ENCODE measurements around the gene LAMB4. TPM values are rescaled to one million over a fixed set of nuclear protein-coding genes. Genes with fewer than 3 reads are reported as not detected.

Gene LAMB4
- total and polyA plus RNA-seq, 2 experiments from 2014 or later = 0.16 TPM; not detected in 1

DNA sequence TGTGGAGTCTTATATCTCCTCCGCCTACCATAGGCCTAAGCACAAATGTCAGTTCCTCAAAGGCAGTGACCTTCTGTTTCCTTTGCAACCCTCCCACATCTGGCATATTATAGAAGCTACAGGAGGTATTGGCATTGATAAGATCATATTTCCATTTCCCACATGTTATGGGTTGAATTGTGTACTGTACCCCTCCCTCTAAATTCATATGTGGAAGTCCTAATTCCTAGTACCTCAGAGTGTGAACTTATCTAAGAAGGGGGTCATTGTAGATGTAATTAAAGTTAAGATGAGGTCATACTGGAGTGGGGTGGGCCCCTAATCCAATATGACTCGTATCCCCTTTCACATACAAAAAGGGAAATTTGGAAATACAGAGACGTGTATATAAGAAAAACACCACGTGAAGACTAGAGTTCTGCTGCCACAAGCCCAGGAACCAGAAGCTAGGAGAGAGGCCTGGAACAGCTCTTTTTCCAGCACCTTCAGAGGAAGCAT, 6.1 kb upstream of the LAMB4 start:
- TF ChIP-seq EZH2phosphoT487 (IDR thresholded peaks at IDR 0.05; ENCODE audit: insufficient read depth, low read depth) = no peak
- no peak for TF ChIP-seq EZH2 (IDR thresholded peaks at IDR 0.05; ENCODE audit: insufficient read depth, poor library complexity, severe bottlenecking)
- no peak for DNase-seq
- Histone ChIP-seq H2AFZ (no peak overlapping the region), H4K20me1 (ENCODE audit: insufficient read depth) (no peaks in the 10 kb centered on the region), H3K9me3 (ENCODE audit: low read depth) (no peaks in the 10 kb centered on the region), H3K27me3 (replicated peaks; ENCODE audit: insufficient read depth) (no peaks in the 10 kb centered on the region), H3K27ac (no peak overlapping the region), H3K9ac (no peak overlapping the region), H3K9me2 (ENCODE audit: insufficient read depth) (no peaks in the 10 kb centered on the region), H3K4me2 (ENCODE audit: unreplicated experiment) (no peak overlapping the region), H3K36me3 (ENCODE audit: low read depth) (no peaks in the 10 kb centered on the region), H3K4me3 (no peak overlapping the region), H3K79me2 (ENCODE audit: insufficient read depth) (no peaks in the 10 kb centered on the region), H3K4me1 (ENCODE audit: insufficient read depth) (no peaks in the 10 kb centered on the region), H3F3A (ENCODE audit: insufficient read depth) (no peaks in the 10 kb centered on the region)
- in situ Hi-C loops (cut with MboI) = loop anchor here (25.0 kb wide), 1 partner anchor 399 kb away; the partner anchor contains the start of gene CBLL1
- WGBS, 2 experiments (ENCODE audit: low coverage in 1 of 2, low lambda C conversion rate in 2 of 2, missing lambda C conversion rate in 2 of 2) = 86 to 93% methylated on average over 4 of the region's 4 CpGs

DNA sequence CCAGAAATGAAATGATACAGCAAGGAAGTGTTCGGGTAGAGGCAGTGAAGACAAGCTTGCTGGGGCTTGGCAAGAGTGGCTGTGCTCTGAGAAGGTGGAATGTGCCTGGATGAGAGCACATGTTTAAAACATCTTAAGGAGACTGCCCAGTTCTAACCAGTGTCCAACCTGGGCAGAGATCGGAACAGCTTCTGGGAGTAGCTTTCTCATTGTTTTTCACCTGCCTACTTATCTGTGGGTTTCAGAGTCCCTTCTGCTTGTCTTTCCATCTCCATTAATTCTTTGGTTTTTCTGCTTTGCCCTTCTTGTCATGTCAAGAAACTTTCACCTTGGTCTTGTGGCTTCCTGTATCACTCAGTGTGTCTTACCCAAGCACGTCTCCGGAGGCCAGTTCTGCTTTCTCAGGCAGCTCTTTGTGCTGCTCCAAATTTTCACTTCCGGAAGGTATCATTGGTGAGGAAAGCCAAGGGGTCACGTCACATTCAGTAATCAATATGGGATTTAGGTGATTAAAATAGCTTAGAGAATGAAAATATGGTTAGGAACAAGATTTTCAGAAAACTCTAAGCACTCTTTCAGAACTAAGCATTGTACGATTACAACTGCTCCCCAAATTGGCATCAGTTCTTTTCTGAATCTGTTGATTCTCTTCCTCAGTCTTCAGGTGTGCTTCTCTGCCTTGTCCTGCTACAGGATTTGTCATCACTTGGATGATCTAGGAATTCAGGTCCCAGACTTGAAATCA, 5.5 kb upstream of the LAMB4 start:
- Histone ChIP-seq H3K79me2 (ENCODE audit: insufficient read depth) (no peaks in the 10 kb centered on the region), H3K4me2 (ENCODE audit: unreplicated experiment) (no peak overlapping the region), H3K27ac (no peak overlapping the region), H3F3A (ENCODE audit: insufficient read depth) (no peaks in the 10 kb centered on the region), H3K36me3 (ENCODE audit: low read depth) (no peaks in the 10 kb centered on the region), H3K4me1 (ENCODE audit: insufficient read depth) (no peaks in the 10 kb centered on the region), H3K4me3 (no peak overlapping the region), H4K20me1 (ENCODE audit: insufficient read depth) (no peaks in the 10 kb centered on the region), H3K27me3 (replicated peaks; ENCODE audit: insufficient read depth) (no peaks in the 10 kb centered on the region), H2AFZ (no peak overlapping the region), H3K9me3 (ENCODE audit: low read depth) (no peaks in the 10 kb centered on the region), H3K9me2 (ENCODE audit: insufficient read depth) (no peaks in the 10 kb centered on the region), H3K9ac (no peak overlapping the region)
- in situ Hi-C loops (cut with MboI) = loop anchor here (25.0 kb wide), 1 partner anchor 398 kb away; the partner anchor contains the start of gene CBLL1
- TF ChIP-seq EZH2 (IDR thresholded peaks at IDR 0.05; ENCODE audit: insufficient read depth, poor library complexity, severe bottlenecking) = no peak
- TF ChIP-seq EZH2phosphoT487 (IDR thresholded peaks at IDR 0.05; ENCODE audit: insufficient read depth, low read depth) = no peak
- WGBS, 2 experiments (ENCODE audit: low coverage in 1 of 2, low lambda C conversion rate in 2 of 2, missing lambda C conversion rate in 2 of 2) = 89 to 94% methylated on average over 7 of the region's 7 CpGs
- DNase-seq = no peak

DNA sequence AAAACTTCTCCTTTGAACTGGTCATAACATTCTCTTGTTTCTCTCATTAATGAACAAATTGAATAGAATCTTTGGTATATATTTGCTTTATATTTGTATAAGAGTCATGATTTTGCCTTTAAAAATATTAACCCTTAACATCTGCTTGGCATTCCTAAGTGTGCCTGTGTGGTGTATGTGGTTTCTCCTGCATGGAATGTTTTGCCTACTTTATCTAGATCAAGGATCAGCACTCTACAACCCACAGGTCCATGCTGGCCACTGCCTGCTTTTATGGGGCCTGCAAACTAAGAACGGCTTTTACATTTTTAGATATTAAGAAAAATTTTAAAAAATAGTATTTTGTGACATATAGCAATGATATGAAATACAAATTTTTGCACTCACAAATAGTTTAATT, 4.3 kb upstream of the LAMB4 start:
- WGBS, 2 experiments (ENCODE audit: low coverage in 1 of 2, low lambda C conversion rate in 2 of 2, missing lambda C conversion rate in 2 of 2) = 98 to 100% methylated on average over 1 of the region's 1 CpG
- H3K9me2 ChIP-seq (ENCODE audit: insufficient read depth) = no peaks in the 10 kb centered on the region
- no peaks in the 10 kb centered on the region for H3K9me3 ChIP-seq (ENCODE audit: low read depth)
- TF ChIP-seq EZH2 (IDR thresholded peaks at IDR 0.05; ENCODE audit: insufficient read depth, poor library complexity, severe bottlenecking) (no peak), EZH2phosphoT487 (IDR thresholded peaks at IDR 0.05; ENCODE audit: insufficient read depth, low read depth) (no peak)
- no peak overlapping the region for H3K4me2 ChIP-seq (ENCODE audit: unreplicated experiment)
- no peaks in the 10 kb centered on the region for H3K79me2 ChIP-seq (ENCODE audit: insufficient read depth)
- H3K36me3 ChIP-seq (ENCODE audit: low read depth) = no peaks in the 10 kb centered on the region
- no peaks in the 10 kb centered on the region for H3K4me1 ChIP-seq (ENCODE audit: insufficient read depth)
- no peak overlapping the region for H2AFZ ChIP-seq
- no peak overlapping the region for H3K27ac ChIP-seq
- H3K9ac ChIP-seq = no peak overlapping the region
- DNase-seq = no peak
- H4K20me1 ChIP-seq (ENCODE audit: insufficient read depth) = no peaks in the 10 kb centered on the region
- H3F3A ChIP-seq (ENCODE audit: insufficient read depth) = no peaks in the 10 kb centered on the region
- in situ Hi-C loops (cut with MboI) = loop anchor here (25.0 kb wide), 1 partner anchor 397 kb away; the partner anchor contains the start of gene CBLL1
- no peak overlapping the region for H3K4me3 ChIP-seq
- H3K27me3 ChIP-seq (replicated peaks; ENCODE audit: insufficient read depth) = no peaks in the 10 kb centered on the region

DNA sequence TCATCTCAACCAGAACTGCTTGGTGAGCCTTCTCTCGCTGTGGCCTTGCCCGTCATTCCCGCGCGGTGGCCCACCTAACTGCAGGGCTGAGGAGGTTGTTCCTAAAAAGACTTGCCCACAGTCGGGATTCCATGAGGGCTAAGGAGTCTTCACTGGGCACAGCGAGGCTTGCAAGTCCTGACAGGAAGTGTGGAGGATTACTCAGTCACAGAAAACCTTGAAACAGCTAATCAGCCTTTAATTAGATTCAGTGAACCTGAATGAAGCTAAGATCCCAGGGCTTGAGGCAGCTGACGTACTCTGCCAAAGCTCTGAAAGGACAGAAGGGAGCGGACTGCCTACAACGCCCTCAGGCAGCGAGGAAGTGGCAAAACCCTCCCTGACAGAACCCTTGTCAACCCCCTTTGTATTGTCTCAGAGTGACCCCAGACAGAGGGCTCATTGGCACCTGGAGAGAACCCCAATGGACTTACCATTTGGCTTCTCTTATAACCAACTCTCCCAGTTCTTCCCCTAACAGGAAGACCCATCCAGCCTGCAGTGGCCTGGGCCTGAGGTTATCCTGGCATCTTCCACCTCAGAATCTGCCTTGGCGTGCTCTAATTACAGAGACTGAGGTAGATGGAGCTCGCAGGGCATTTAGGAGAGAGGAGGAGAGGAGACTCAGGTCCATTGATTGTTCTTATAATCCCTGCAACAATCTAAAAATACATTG, 2.5 kb upstream of the LAMB4 start:
- in situ Hi-C loops (cut with MboI) = loop anchor here (25.0 kb wide), 1 partner anchor 395 kb away; the partner anchor contains the start of gene CBLL1
- Histone ChIP-seq H3K27ac (no peak overlapping the region), H3K9ac (no peak overlapping the region), H3K4me2 (ENCODE audit: unreplicated experiment) (no peak overlapping the region), H3K4me1 (ENCODE audit: insufficient read depth) (no peaks in the 10 kb centered on the region), H4K20me1 (ENCODE audit: insufficient read depth) (no peaks in the 10 kb centered on the region), H3K4me3 (no peak overlapping the region), H3K79me2 (ENCODE audit: insufficient read depth) (no peaks in the 10 kb centered on the region), H3K36me3 (ENCODE audit: low read depth) (no peaks in the 10 kb centered on the region), H3K27me3 (replicated peaks; ENCODE audit: insufficient read depth) (no peaks in the 10 kb centered on the region), H3K9me2 (ENCODE audit: insufficient read depth) (no peaks in the 10 kb centered on the region), H3F3A (ENCODE audit: insufficient read depth) (no peaks in the 10 kb centered on the region), H2AFZ (no peak overlapping the region), H3K9me3 (ENCODE audit: low read depth) (no peaks in the 10 kb centered on the region)
- 88 to 89% methylated on average over 13 of the region's 13 CpGs for WGBS, 2 experiments (ENCODE audit: low coverage in 1 of 2, low lambda C conversion rate in 2 of 2, missing lambda C conversion rate in 2 of 2)
- TF ChIP-seq EZH2phosphoT487 (IDR thresholded peaks at IDR 0.05; ENCODE audit: insufficient read depth, low read depth) (no peak), EZH2 (IDR thresholded peaks at IDR 0.05; ENCODE audit: insufficient read depth, poor library complexity, severe bottlenecking) (no peak)
- DNase-seq = no peak

All from GM23248 (cell line).